T-helper 2 cell treated with Interferon-gamma antibody and Interleukin-4, amounts not matched to agents 100 ng/mL and 5 ng/mL, for 36 hours (primary cell): ENCODE data around the gene NFATC2IP. TPM values are rescaled to one million over a fixed set of nuclear protein-coding genes. Genes with fewer than 3 reads are reported as not detected.
"Not testable (repeated sequence)": the region's sequence is repeated elsewhere in the genome, so short reads cannot be mapped to it uniquely, and the experiment has no call there.

Experiments used
- intact Hi-C: fragments of 100-400 bp; cut with micrococcal nuclease; formaldehyde crosslinking; loops from one replicate; pipeline ENCODE4 v1.15.1; 2023
- total RNA-seq: library from RNA; stranded (reverse); gene quantifications from 2 replicates; pipeline ENCODE4 v1.2.3, GENCODE V29; 2022

Gene NFATC2IP
- total RNA-seq, 1 donor from 2014 or later = 127 TPM

GRCh38 chr16:28925386-28926228 is 25.1 kb upstream of the NFATC2IP start:
- intact Hi-C loops = loop anchor here (1.0 kb wide), 5 partner anchors 11 to 102 kb away; partner anchors contain the start of genes NFATC2IP, SH2B1 and TUFM

- intact Hi-C loops = not testable (repeated sequence)
Observed at GRCh38 chr16:28926284-28926683, 24.5 kb upstream of the NFATC2IP start.

- intact Hi-C loops = no loop called here
Observed at GRCh38 chr16:28927815-28928214, 22.9 kb upstream of the NFATC2IP start.

GRCh38 chr16:28930203-28930602 is 20.5 kb upstream of the NFATC2IP start:
- intact Hi-C loops = no loop called here

GRCh38 chr16:28930652-28931051 is 20.1 kb upstream of the NFATC2IP start:
- intact Hi-C loops = no loop called here

GRCh38 chr16:28931801-28932225 is 18.9 kb upstream of the NFATC2IP start, which contains the start of gene CD19:
Gene CD19 (plus strand): TSS chr16:28931971. CDS start chr16:28932001, 30 bp downstream.
- intact Hi-C loops = no loop called here

GRCh38 chr16:28932339-28933141 is 18.2 kb upstream of the NFATC2IP start:
- intact Hi-C loops = no loop called here

GRCh38 chr16:28933171-28933570 is 17.6 kb upstream of the NFATC2IP start:
- intact Hi-C loops = no loop called here

- intact Hi-C loops = loop anchor here (5.0 kb wide), 1 partner anchor 53 kb away; no protein-coding TSS in a partner anchor
Observed at GRCh38 chr16:28935346-28935745, 15.4 kb upstream of the NFATC2IP start.

- intact Hi-C loops = loop anchor here (1.0 to 5.0 kb wide), 2 partner anchors 11 to 54 kb away; partner anchors contain the start of gene RABEP2
Observed at GRCh38 chr16:28935924-28936783, 14.6 kb upstream of the NFATC2IP start.

- intact Hi-C loops = loop anchor here (1.0 to 5.0 kb wide), 2 partner anchors 11 to 54 kb away; partner anchors contain the start of gene RABEP2
Observed at GRCh38 chr16:28936784-28937155, 14.0 kb upstream of the NFATC2IP start.

- intact Hi-C loops = loop anchor here (5.0 kb wide), 1 partner anchor 55 kb away; no protein-coding TSS in a partner anchor
Observed at GRCh38 chr16:28937222-28937876, 13.4 kb upstream of the NFATC2IP start.

GRCh38 chr16:28938721-28939120 is 12.0 kb upstream of the NFATC2IP start:
- intact Hi-C loops = loop anchor here (5.0 kb wide), 1 partner anchor 56 kb away; no protein-coding TSS in a partner anchor

GRCh38 chr16:28939825-28940224 is 10.9 kb upstream of the NFATC2IP start:
- intact Hi-C loops = loop anchor here (5.0 kb wide), 1 partner anchor 58 kb away; no protein-coding TSS in a partner anchor

GRCh38 chr16:28943281-28943680 is 7.5 kb upstream of the NFATC2IP start:
- intact Hi-C loops = no loop called here

GRCh38 chr16:28946681-28947080 is 4.1 kb upstream of the NFATC2IP start:
- intact Hi-C loops = no loop called here

- intact Hi-C loops = loop anchor here (2.0 kb wide), 1 partner anchor 23 kb away; the partner anchor contains the start of gene SPNS1
Observed at GRCh38 chr16:28951410-28951943, 740 bp downstream of the NFATC2IP start.

GRCh38 chr16:28958216-28958615 is 7.5 kb downstream of the NFATC2IP start:
- intact Hi-C loops = no loop called here

- intact Hi-C loops = no loop called here
Observed at GRCh38 chr16:28958836-28959235, 8.1 kb downstream of the NFATC2IP start.

- intact Hi-C loops = no loop called here
Observed at GRCh38 chr16:28964072-28964471, 13.3 kb downstream of the NFATC2IP start.
